Mucosa of rectum (tissue), 2 donors: Measurements from ENCODE around the gene FMO3.

Experiments used
- H3K27ac ChIP-seq, 2 donors: one replicate each; pipeline ENCODE4 v1.7.0; 2013; ENCODE audit warnings: inconsistent platforms in 2 of 2, low read depth in 2 of 2, low read length in 2 of 2
- H3K27me3 ChIP-seq, 2 donors: one replicate each; pipeline ENCODE4 v1.7.0; 2013; ENCODE audit warnings: low read length in 2 of 2; ENCODE audit not compliant: control insufficient read depth in 2 of 2, insufficient read depth in 2 of 2
- H3K36me3 ChIP-seq, 2 donors: one replicate each; pipeline ENCODE4 v1.7.0; 2013; ENCODE audit warnings: low read length in 2 of 2; ENCODE audit not compliant: control insufficient read depth in 2 of 2, insufficient read depth in 2 of 2
- H3K4me1 ChIP-seq, 2 donors: one replicate each; pipeline ENCODE4 v1.7.0; 2013; ENCODE audit warnings: low read length in 2 of 2, mild to moderate bottlenecking in 1 of 2; ENCODE audit not compliant: control insufficient read depth in 2 of 2, insufficient read depth in 2 of 2
- H3K4me3 ChIP-seq, 2 donors: one replicate each; pipeline ENCODE4 v1.7.0; 2013; ENCODE audit warnings: low read length in 2 of 2
- H3K9ac ChIP-seq, 2 donors: one replicate each; pipeline ENCODE4 v1.7.0; 2013; ENCODE audit warnings: low read length in 2 of 2, low read depth in 1 of 2, mild to moderate bottlenecking in 1 of 2
- H3K9me3 ChIP-seq, 2 donors: one replicate each; pipeline ENCODE4 v1.7.0; 2013; ENCODE audit warnings: low read length in 2 of 2; ENCODE audit not compliant: control insufficient read depth in 2 of 2
- donor health status: healthy.
- donor health status: Normal muscosa, but diverticular disease.

FMO3 gene

DNA sequence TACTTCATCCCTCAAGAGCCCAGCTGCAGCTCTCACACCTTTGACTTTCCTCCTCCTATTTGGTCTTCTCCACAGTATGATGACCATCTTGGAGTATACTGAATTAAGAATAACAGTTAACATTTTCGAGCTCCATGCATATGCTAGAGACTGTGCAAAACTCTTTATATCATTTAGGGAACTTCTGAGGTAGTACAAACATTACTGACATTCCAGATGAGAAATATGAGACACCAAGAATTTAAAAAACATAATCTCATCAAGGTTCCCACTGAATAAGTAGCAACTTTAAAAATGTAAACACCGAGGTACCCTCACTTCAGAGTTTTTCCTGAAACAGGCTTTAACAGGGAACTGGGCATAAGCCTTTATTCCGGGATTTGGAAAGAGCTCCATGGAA is 22.7 kb downstream of the FMO3 start:
- no peaks in the 10 kb centered on the region for H3K27me3 ChIP-seq
- H3K9me3 ChIP-seq, result no peaks in the 10 kb centered on the region
- no peak overlapping the region for H3K9ac ChIP-seq
- H3K4me3 ChIP-seq, result no peak overlapping the region
- no peaks in the 10 kb centered on the region for H3K4me1 ChIP-seq
- H3K36me3 ChIP-seq, result no peaks in the 10 kb centered on the region
- no peak overlapping the region for H3K27ac ChIP-seq

DNA sequence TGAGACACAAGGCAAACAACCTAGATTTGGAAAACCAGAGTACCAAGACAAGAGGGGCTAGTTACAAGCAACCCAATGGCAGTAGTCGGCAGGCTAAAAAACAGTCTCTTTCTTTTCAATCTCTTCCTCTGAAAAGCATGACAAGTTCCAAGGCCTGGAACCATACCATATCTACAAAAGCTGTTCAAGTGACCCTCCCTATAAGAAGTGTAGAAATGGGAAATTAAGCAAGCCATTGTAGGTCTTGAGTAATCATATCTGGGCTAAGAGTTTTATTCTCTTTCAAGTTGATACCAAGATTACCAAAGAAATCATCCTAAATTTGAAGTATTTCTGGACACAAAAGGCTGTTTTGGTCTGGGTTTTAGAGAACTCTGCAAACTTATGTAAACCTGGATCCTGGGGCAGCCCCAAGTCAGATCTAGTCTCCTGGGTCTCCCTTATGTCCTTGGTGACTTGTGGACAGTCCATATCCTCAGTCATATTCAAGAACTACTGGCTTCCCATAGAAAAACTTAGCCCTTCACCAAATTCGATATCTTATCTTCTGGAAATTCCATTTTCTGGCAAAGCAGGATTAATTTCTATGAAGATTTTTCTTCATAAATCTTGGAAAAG is 24.7 kb downstream of the FMO3 start:
- no peak overlapping the region for H3K4me3 ChIP-seq
- H3K4me1 ChIP-seq, result no peaks in the 10 kb centered on the region
- no peaks in the 10 kb centered on the region for H3K36me3 ChIP-seq
- H3K27me3 ChIP-seq, result no peaks in the 10 kb centered on the region
- H3K27ac ChIP-seq, result no peak overlapping the region
- no peak overlapping the region for H3K9ac ChIP-seq
- no peaks in the 10 kb centered on the region for H3K9me3 ChIP-seq

DNA sequence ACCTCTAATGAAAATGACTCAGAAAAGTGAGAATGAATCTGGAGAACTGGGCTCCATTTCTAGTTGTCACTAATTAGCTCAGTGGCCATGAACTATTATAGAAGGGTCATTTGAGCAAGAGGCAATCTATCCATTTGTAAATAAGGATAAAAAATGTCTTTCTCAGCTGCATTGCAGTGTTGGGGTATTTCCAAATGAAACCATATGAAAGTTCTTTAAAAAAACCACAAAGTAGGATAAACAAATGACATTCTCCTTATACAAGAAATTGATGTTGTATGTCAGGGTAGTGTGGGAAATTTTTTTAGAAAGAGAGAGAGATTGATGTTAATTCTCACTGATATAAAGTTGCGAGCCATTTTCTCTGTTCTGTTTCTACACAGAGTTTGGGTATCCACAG is 26.0 kb downstream of the FMO3 start:
- H3K9me3 ChIP-seq, result no peaks in the 10 kb centered on the region
- no peaks in the 10 kb centered on the region for H3K27me3 ChIP-seq
- no peak overlapping the region for H3K27ac ChIP-seq
- no peak overlapping the region for H3K4me3 ChIP-seq
- H3K9ac ChIP-seq, result no peak overlapping the region
- H3K4me1 ChIP-seq, result no peaks in the 10 kb centered on the region
- no peaks in the 10 kb centered on the region for H3K36me3 ChIP-seq

DNA sequence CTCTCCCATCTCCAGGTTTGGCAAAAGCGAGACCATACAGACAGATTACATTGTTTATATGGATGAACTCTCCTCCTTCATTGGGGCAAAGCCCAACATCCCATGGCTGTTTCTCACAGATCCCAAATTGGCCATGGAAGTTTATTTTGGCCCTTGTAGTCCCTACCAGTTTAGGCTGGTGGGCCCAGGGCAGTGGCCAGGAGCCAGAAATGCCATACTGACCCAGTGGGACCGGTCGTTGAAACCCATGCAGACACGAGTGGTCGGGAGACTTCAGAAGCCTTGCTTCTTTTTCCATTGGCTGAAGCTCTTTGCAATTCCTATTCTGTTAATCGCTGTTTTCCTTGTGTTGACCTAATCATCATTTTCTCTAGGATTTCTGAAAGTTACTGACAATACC is 26.4 kb downstream of the FMO3 start:
- no peaks in the 10 kb centered on the region for H3K27me3 ChIP-seq
- no peaks in the 10 kb centered on the region for H3K4me1 ChIP-seq
- no peaks in the 10 kb centered on the region for H3K9me3 ChIP-seq
- H3K4me3 ChIP-seq, result no peak overlapping the region
- H3K36me3 ChIP-seq, result no peaks in the 10 kb centered on the region
- H3K27ac ChIP-seq, result no peak overlapping the region
- no peak overlapping the region for H3K9ac ChIP-seq

DNA sequence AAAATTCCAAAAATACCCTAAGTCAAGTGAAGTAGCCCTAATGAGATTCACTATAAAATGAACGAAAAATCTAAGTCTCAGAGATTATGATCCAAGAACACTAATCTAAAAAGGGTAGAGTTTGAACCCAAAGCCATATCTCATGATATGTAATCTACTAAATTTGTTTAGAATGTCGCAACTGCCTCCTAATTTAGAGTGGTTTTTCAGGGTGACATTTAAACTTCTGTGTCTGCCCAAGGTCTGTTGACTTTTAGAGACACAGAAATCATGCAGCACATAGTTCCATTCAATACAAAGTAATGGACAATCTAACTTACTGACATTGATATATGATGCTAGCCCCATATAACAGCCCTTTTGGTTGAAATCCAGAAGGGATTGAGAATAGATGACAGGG is 28.9 kb downstream of the FMO3 start:
- no peaks in the 10 kb centered on the region for H3K4me1 ChIP-seq
- H3K9me3 ChIP-seq, result no peaks in the 10 kb centered on the region
- no peak overlapping the region for H3K9ac ChIP-seq
- no peak overlapping the region for H3K27ac ChIP-seq
- no peak overlapping the region for H3K4me3 ChIP-seq
- no peaks in the 10 kb centered on the region for H3K36me3 ChIP-seq
- no peaks in the 10 kb centered on the region for H3K27me3 ChIP-seq

DNA sequence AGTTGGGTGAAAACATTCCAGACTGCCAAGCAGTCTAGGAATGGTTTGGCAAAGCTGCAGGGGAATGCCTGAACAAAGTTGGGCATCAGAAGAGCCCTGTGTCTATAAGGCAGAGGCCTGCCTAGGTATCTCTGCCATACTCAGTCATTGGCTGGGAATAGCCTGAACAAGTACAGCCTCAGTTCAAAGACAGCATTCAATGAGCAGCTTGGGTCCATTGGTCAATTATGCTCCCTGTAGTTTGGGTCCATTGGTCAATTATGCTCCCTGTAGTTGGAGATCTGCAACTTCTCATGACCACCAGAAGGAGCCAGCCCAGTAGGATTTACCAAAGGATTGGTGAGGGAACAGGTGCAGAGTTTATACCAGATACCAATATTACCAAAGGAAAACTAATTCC is 31.6 kb downstream of the FMO3 start:
- H3K27me3 ChIP-seq, result no peaks in the 10 kb centered on the region
- no peaks in the 10 kb centered on the region for H3K36me3 ChIP-seq
- H3K9ac ChIP-seq, result no peak overlapping the region
- no peak overlapping the region for H3K4me3 ChIP-seq
- no peak overlapping the region for H3K27ac ChIP-seq
- no peaks in the 10 kb centered on the region for H3K9me3 ChIP-seq
- no peaks in the 10 kb centered on the region for H3K4me1 ChIP-seq

DNA sequence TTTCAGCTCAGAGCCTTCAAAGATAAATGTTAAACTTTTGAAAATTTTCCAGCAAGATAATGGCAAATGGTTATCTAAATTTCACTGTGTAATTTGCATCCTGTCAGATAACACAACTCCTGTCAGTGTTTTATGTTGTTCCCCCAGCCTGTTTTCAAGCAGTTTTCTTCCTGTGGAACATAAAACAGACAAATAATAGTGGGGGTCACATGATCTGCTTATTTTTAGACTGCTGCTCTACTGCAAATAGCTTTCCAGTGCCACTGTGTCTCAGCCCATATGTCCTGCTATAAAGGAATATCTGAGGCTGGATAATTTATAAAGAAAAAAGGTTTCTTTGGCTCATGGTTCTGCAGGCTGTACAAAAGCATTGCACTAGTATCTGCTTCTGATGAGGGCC is 32.2 kb downstream of the FMO3 start:
- Histone ChIP-seq H3K27ac (no peak overlapping the region), H3K27me3 (no peaks in the 10 kb centered on the region), H3K4me3 (no peak overlapping the region), H3K36me3 (no peaks in the 10 kb centered on the region), H3K4me1 (no peaks in the 10 kb centered on the region), H3K9me3 (no peaks in the 10 kb centered on the region), H3K9ac (no peak overlapping the region)

DNA sequence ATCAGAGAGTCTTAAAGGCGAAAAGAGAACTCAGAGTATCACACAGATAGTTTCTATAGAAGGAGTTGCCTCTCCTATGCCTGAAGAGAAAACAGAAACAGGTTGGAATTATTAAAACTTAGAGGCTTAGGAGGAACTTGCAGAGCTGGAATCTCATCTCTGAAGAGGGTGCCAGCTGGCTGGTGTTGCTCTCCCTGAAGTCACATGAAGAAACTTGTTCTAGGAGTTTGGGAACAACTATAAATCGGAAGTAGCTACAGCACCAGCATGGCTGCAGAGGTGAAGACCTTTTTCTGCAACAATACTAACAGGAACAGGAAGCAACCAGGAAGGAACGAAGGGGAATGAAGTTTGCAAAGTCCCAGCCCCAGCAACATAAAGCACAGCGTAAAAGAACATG is 35.8 kb downstream of the FMO3 start:
- Histone ChIP-seq H3K9me3 (peaks cover 0 to 2% of the 10 kb centered on the region in 2 donors), H3K4me1 (no peaks in the 10 kb centered on the region)

DNA sequence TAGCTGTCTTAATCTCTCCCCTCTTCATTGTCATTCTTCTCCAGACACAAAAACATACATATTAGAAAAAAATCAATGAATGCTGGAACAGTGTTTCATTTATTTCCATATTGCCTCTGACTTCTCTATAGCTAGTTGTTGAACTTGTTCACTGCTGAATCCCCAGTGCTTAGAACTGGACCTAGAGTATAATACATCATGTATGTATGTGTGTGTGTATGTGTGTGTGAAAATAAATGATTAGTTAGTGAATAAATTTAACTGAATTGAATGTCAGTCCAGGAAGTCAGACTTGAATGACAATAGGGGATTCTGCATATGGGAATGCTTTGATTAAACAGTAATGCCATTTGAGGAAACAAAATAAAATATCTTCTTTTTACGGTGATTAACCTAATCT is 36.4 kb downstream of the FMO3 start:
- Histone ChIP-seq H3K36me3 (no peaks in the 10 kb centered on the region), H3K4me3 (no peak overlapping the region), H3K27ac (no peak overlapping the region), H3K4me1 (no peaks in the 10 kb centered on the region), H3K9me3 (peaks cover 0 to 2% of the 10 kb centered on the region in 2 donors), H3K9ac (no peak overlapping the region), H3K27me3 (no peaks in the 10 kb centered on the region)

More for the DNA sequence above, 35.8 kb downstream of the FMO3 start:
- Histone ChIP-seq H3K4me3 (no peak overlapping the region), H3K36me3 (no peaks in the 10 kb centered on the region), H3K9ac (no peak overlapping the region), H3K27me3 (no peaks in the 10 kb centered on the region), H3K27ac (no peak overlapping the region)

DNA sequence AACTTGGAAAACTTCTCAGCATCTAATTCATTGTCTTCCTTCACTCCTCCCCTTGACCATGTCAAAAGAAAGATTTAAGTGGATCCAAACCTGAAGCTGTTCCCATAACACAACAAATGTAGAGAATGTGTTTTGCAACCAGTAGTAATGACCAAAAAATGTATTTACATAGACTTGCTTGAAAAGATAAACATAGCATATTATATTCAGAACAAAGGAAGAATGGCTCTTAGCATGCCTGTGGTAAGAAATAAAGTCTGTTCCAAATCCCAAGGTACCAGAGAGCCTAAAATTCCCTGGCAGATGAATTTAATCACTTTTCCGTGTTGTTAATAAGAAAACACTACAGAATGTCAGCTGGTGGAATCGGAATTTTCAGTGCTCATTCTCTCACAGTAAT is 36.8 kb downstream of the FMO3 start:
- H3K27ac ChIP-seq, result no peak overlapping the region
- H3K4me1 ChIP-seq, result no peaks in the 10 kb centered on the region
- peaks cover 0 to 2% of the 10 kb centered on the region in 2 donors for H3K9me3 ChIP-seq
- H3K9ac ChIP-seq, result no peak overlapping the region
- H3K27me3 ChIP-seq, result no peaks in the 10 kb centered on the region
- H3K4me3 ChIP-seq, result no peak overlapping the region
- no peaks in the 10 kb centered on the region for H3K36me3 ChIP-seq

DNA sequence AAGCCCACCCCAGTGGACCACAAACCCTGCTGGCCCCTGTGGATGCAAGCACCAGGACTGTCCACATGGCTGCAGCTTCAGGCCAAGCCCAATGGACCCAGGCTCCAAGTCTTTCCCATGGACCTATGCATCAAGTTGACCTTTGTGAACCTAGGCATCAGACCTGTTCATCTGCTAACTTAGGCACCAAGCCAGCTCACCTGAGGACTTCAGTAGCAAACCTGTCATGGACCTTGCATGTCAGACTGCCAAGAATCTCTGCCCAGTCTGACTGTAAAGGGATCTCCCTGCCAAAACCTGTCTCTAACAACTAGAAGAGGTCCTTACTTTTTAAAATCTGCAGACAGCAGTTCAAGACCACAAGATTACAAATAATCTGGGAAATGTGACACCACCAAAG is 37.8 kb downstream of the FMO3 start:
- H3K27me3 ChIP-seq, result no peaks in the 10 kb centered on the region
- no peak overlapping the region for H3K27ac ChIP-seq
- no peak overlapping the region for H3K4me3 ChIP-seq
- no peak overlapping the region for H3K9ac ChIP-seq
- no peaks in the 10 kb centered on the region for H3K4me1 ChIP-seq
- H3K9me3 ChIP-seq, result peaks cover 0 to 2% of the 10 kb centered on the region in 2 donors
- H3K36me3 ChIP-seq, result no peaks in the 10 kb centered on the region
